ENCODE results near the gene RNF144A.

GRCh38 chr2:7035884-7036283, 118.7 kb downstream of the RNF144A start:
- no peak for TF ChIP-seq CTCF (IDR thresholded peaks at IDR 0.05)
- no peak for TF ChIP-seq EZH2phosphoT487 (IDR thresholded peaks at IDR 0.05; ENCODE audit: borderline replicate concordance, low read depth)
- no peak for TF ChIP-seq ZBTB33 (IDR thresholded peaks at IDR 0.05; ENCODE audit: borderline replicate concordance, low read depth)
- TF ChIP-seq REST (IDR thresholded peaks at IDR 0.05; ENCODE audit: low read depth, low read length), result no peak
- TF ChIP-seq TEAD4 (IDR thresholded peaks at IDR 0.05; ENCODE audit: borderline replicate concordance, insufficient read depth), result no peak
- no peak for TF ChIP-seq RCOR1 (IDR thresholded peaks at IDR 0.05; ENCODE audit: low read length)
- no peak for TF ChIP-seq GATA2 (CRISPR knock-in tag; IDR thresholded peaks at IDR 0.05)
- TF ChIP-seq SIN3A (IDR thresholded peaks at IDR 0.05; ENCODE audit: borderline replicate concordance, low read depth, low read length), result no peak
- TF ChIP-seq POLR2AphosphoS5 (IDR thresholded peaks at IDR 0.05; ENCODE audit: low read depth, low read length), result no peak
- no peak for TF ChIP-seq RFX5 (IDR thresholded peaks at IDR 0.05; ENCODE audit: low read length)
- TF ChIP-seq GABPA (IDR thresholded peaks at IDR 0.05; ENCODE audit: low read depth), result no peak
- no peak for TF ChIP-seq RAD21 (IDR thresholded peaks at IDR 0.05; ENCODE audit: low read length)
- TF ChIP-seq, protein P1, sequence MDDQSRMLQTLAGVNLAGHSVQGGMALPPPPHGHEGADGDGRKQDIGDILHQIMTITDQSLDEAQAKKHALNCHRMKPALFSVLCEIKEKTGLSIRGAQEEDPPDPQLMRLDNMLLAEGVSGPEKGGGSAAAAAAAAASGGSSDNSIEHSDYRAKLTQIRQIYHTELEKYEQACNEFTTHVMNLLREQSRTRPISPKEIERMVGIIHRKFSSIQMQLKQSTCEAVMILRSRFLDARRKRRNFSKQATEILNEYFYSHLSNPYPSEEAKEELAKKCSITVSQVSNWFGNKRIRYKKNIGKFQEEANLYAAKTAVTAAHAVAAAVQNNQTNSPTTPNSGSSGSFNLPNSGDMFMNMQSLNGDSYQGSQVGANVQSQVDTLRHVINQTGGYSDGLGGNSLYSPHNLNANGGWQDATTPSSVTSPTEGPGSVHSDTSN (IDR thresholded peaks at IDR 0.05), result no peak
